Middle frontal gyrus (tissue), 1 donor: ENCODE measurements around the gene SPTLC3.

Experiments
- DNase-seq: peaks from one replicate; pipeline ENCODE4 v3.0.0-alpha.2; 2015; ENCODE audit warnings: low spot score; ENCODE audit errors: extremely low spot score

SPTLC3 gene

GRCh38 chr20:13094976-13095375 is 86.2 kb downstream of the SPTLC3 start:
- no peak for DNase-seq

- no peak for DNase-seq
Observed at GRCh38 chr20:13098720-13099355, 90.1 kb downstream of the SPTLC3 start.

- no peak for DNase-seq
Observed at GRCh38 chr20:13099676-13100075, 90.9 kb downstream of the SPTLC3 start.

- no peak for DNase-seq
Observed at GRCh38 chr20:13101276-13101675, 92.5 kb downstream of the SPTLC3 start.

GRCh38 chr20:13101706-13102105 is 92.9 kb downstream of the SPTLC3 start:
- no peak for DNase-seq

- DNase-seq, result no peak
Observed at GRCh38 chr20:13102237-13102636, 93.5 kb downstream of the SPTLC3 start.

- no peak for DNase-seq
Observed at GRCh38 chr20:13102694-13103093, 93.9 kb downstream of the SPTLC3 start.

GRCh38 chr20:13105039-13105438 is 96.3 kb downstream of the SPTLC3 start:
- DNase-seq, result no peak

GRCh38 chr20:13105864-13106457 is 97.2 kb downstream of the SPTLC3 start:
- no peak for DNase-seq

- no peak for DNase-seq
Observed at GRCh38 chr20:13109658-13110057, 100.9 kb downstream of the SPTLC3 start.

- no peak for DNase-seq
Observed at GRCh38 chr20:13110796-13111195, 102.0 kb downstream of the SPTLC3 start.

- DNase-seq, result no peak
Observed at GRCh38 chr20:13111249-13111911, 102.6 kb downstream of the SPTLC3 start.

GRCh38 chr20:13113731-13114130 is 105.0 kb downstream of the SPTLC3 start:
- no peak for DNase-seq

- no peak for DNase-seq
Observed at GRCh38 chr20:13117200-13117599, 108.4 kb downstream of the SPTLC3 start.

GRCh38 chr20:13118676-13119075 is 109.9 kb downstream of the SPTLC3 start:
- no peak for DNase-seq

GRCh38 chr20:13119583-13119982 is 110.8 kb downstream of the SPTLC3 start:
- peak; percentile 36 for DNase-seq

- no peak for DNase-seq
Observed at GRCh38 chr20:13120471-13120870, 111.7 kb downstream of the SPTLC3 start.

- no peak for DNase-seq
Observed at GRCh38 chr20:13121840-13122515, 113.2 kb downstream of the SPTLC3 start.

GRCh38 chr20:13125486-13125885 is 116.7 kb downstream of the SPTLC3 start:
- no peak for DNase-seq

- DNase-seq, result no peak
Observed at GRCh38 chr20:13128173-13128572, 119.4 kb downstream of the SPTLC3 start.

GRCh38 chr20:13130061-13130706 is 121.4 kb downstream of the SPTLC3 start:
- no peak for DNase-seq

GRCh38 chr20:13130707-13131103 is 121.9 kb downstream of the SPTLC3 start:
- no peak for DNase-seq
